ENCODE results near the gene RAD18.

The RAD18 gene

DNA sequence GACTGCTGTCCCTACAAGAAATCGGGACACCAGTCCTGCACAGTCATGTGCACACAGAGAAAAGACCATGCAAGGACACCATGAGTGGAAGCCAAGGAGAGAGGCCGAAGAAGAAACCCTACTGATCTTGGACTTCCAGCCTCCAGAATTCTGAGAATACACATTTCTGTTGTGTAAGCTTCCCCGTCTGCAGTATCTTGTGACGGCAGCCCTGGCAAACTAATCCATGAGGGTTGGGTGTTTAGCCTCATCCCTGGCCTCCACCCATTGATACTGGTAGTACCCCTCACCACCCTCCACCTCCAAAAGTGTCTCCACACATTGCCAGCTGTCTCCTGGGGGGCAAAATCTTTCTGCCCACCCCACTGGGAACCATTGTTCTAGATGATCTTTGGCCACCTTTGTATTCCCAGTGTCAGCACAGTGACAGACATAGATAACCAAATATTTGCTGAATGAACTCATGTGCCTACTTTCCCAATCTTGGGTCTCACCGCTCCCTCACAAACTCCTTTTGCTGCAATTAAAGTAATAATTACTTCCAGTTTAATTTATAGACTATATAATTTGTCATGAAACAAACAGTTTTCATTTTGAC is 83.8 kb downstream of the RAD18 start:
- Histone ChIP-seq H3K9ac (ENCODE audit: low read depth, low read length) (no peak overlapping the region), H3K27me3 (ENCODE audit: insufficient read depth, low read length) (no peaks in the 10 kb centered on the region), H3K9me3 (ENCODE audit: insufficient read depth, low read depth, low read length) (peaks cover 5% of the 10 kb centered on the region; the same call in 1 of the 2 replicates), H3K4me3 (ENCODE audit: low read length) (no peak overlapping the region), H3K36me3 (ENCODE audit: insufficient read depth, low read length) (peaks cover 37% of the 10 kb centered on the region), H3K4me1 (ENCODE audit: insufficient read depth, low read length) (peaks cover 16% of the 10 kb centered on the region), H3K27ac (ENCODE audit: low read depth, low read length) (no peak overlapping the region)
- WGBS: 87% methylated on average over 5 of the region's 5 CpGs

DNA sequence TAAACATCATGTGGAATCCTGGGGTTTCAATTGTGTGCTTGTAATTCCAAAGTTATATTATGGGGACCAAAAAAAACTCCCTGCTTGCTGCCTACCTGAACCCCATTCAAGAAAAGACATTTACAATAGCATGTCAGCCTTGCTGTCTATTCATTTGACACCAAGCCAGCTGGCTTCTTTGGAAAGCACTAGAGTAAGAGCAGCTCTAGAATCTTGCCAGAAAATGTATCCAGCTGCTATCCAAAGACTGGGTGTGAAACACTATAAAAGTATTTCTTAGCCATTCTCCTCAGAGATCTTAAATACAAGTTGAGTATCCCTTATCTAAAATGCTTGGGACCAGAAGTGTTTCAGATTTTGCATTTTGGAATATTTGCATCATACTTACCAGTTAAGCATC is 87.4 kb downstream of the RAD18 start:
- Histone ChIP-seq H3K9ac (ENCODE audit: low read depth, low read length) (no peak overlapping the region), H3K27me3 (ENCODE audit: insufficient read depth, low read length) (no peaks in the 10 kb centered on the region), H3K4me1 (ENCODE audit: insufficient read depth, low read length) (no peaks in the 10 kb centered on the region), H3K36me3 (ENCODE audit: insufficient read depth, low read length) (peaks cover 29% of the 10 kb centered on the region), H3K9me3 (ENCODE audit: insufficient read depth, low read depth, low read length) (no peaks in the 10 kb centered on the region), H3K27ac (ENCODE audit: low read depth, low read length) (no peak overlapping the region), H3K4me3 (ENCODE audit: low read length) (no peak overlapping the region)

DNA sequence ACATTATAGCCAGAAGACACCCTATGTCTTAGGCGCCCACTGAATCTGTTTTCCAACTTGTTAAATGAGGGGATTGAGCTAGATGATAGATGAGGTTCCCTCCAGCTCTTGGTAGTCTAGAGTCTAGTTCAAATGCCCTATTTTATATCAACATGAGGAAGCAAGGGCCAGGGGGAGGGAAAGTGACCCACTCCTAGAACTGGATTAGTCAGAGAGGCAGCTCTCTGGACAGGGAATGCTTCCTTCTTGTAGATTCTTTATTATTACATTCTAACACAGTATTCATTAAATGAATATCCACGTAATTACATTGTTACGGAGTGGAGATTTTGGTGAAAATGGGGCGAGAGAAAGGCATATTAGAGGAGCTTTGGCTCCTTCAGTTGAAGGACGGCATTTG is 89.5 kb downstream of the RAD18 start:
- Histone ChIP-seq H3K4me1 (ENCODE audit: insufficient read depth, low read length) (peaks cover 10% of the 10 kb centered on the region), H3K36me3 (ENCODE audit: insufficient read depth, low read length) (peaks cover 12% of the 10 kb centered on the region), H3K9ac (ENCODE audit: low read depth, low read length) (no peak overlapping the region), H3K9me3 (ENCODE audit: insufficient read depth, low read depth, low read length) (no peaks in the 10 kb centered on the region), H3K27ac (ENCODE audit: low read depth, low read length) (no peak overlapping the region), H3K4me3 (ENCODE audit: low read length) (no peak overlapping the region), H3K27me3 (ENCODE audit: insufficient read depth, low read length) (no peaks in the 10 kb centered on the region)
- 96% methylated on average over 5 of the region's 5 CpGs for WGBS

DNA sequence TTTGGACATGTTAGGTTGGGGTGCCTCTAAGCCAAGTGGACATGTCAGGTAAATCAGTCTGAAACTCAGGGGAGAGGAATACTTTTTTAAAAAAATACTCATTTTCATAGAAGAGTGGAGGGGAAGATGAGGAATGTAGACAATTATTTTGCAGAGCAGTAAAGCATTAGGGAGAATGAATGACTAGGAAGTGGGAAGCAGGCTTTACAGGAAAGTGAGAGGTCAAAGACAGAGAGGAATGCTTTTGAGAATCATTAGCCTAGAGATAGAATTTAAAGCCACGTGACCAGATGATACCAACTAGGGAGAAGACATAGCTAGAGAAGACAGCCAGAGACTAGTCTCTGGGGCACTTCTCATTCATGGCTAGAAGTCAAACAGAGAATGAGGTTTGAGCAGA is 91.0 kb downstream of the RAD18 start:
- Histone ChIP-seq H3K4me1 (ENCODE audit: insufficient read depth, low read length) (peaks cover 14% of the 10 kb centered on the region), H3K27ac (ENCODE audit: low read depth, low read length) (no peak overlapping the region), H3K9me3 (ENCODE audit: insufficient read depth, low read depth, low read length) (no peaks in the 10 kb centered on the region), H3K9ac (ENCODE audit: low read depth, low read length) (no peak overlapping the region), H3K36me3 (ENCODE audit: insufficient read depth, low read length) (peaks cover 9% of the 10 kb centered on the region), H3K4me3 (ENCODE audit: low read length) (no peak overlapping the region), H3K27me3 (ENCODE audit: insufficient read depth, low read length) (no peaks in the 10 kb centered on the region)
- WGBS: 79% methylated on average over 1 of the region's 1 CpG

DNA sequence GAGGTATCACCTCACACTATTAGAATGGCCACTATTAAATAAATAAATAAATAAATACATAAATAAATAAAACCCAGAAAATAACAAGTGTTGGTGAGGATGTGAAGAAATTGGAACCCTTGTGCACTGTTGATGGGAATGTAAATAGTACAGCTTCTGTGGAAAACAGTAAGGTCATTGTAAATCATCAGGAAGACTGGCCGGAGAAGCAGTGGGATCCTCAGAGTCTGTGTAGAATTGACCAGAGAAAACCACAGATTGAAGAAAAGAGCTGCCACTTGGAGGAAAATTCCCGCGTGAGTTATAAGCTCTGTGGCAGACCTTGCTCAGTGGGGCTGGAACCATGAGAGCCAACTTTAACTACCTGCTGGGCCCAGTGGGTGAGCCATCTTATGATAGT is 92.0 kb downstream of the RAD18 start:
- Histone ChIP-seq H3K9me3 (ENCODE audit: insufficient read depth, low read depth, low read length) (no peaks in the 10 kb centered on the region), H3K4me1 (ENCODE audit: insufficient read depth, low read length) (peaks cover 14% of the 10 kb centered on the region), H3K27me3 (ENCODE audit: insufficient read depth, low read length) (no peaks in the 10 kb centered on the region), H3K9ac (ENCODE audit: low read depth, low read length) (no peak overlapping the region), H3K36me3 (ENCODE audit: insufficient read depth, low read length) (no peaks in the 10 kb centered on the region), H3K4me3 (ENCODE audit: low read length) (no peak overlapping the region), H3K27ac (ENCODE audit: low read depth, low read length) (no peak overlapping the region)
- 93% methylated on average over 3 of the region's 3 CpGs for WGBS

DNA sequence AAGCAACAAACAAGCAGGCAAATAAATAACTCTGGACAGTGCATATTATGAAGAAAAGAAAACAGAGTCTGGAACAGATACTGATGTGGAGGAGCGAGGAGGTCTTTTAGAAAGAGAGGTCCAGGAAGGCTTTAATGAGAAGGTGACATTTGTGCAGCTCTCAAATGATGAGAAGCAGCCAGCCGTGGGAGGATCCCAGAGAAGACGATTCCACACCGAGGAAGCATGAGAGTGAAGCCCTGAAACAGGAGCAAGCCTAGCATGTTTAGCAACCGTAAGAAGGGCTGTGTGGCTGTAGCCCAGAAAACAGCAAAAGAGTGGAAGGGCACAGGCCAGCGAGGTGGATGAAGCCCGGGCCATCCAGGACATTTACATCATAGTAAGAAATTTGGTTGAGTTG is 93.1 kb downstream of the RAD18 start:
- H3K27ac ChIP-seq (ENCODE audit: low read depth, low read length): no peak overlapping the region
- no peaks in the 10 kb centered on the region for H3K27me3 ChIP-seq (ENCODE audit: insufficient read depth, low read length)
- peaks cover 14% of the 10 kb centered on the region for H3K4me1 ChIP-seq (ENCODE audit: insufficient read depth, low read length)
- H3K9ac ChIP-seq (ENCODE audit: low read depth, low read length): no peak overlapping the region
- 94% methylated on average over 7 of the region's 7 CpGs for WGBS
- H3K9me3 ChIP-seq (ENCODE audit: insufficient read depth, low read depth, low read length): no peaks in the 10 kb centered on the region
- H3K36me3 ChIP-seq (ENCODE audit: insufficient read depth, low read length): no peaks in the 10 kb centered on the region
- H3K4me3 ChIP-seq (ENCODE audit: low read length): no peak overlapping the region

DNA sequence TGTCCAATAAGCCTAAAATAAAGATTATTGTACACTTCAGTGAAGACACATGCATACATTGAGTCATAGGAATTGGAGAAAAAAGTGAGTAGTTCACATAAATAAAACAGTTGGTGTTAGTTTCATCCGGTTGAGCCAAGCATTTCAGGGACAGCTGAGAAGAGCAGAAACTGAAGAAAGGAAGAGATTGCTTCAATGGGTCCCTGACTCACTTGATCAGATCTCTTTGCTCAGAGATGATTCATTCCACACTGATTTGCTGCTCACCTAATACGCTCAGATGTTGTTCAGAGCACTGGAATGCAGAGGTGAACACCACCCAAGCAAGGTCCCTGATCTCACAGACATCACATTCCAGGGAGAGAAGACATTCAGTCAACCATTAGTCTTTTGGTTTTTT is 93.7 kb downstream of the RAD18 start:
- Histone ChIP-seq H3K4me1 (ENCODE audit: insufficient read depth, low read length) (peaks cover 14% of the 10 kb centered on the region), H3K36me3 (ENCODE audit: insufficient read depth, low read length) (no peaks in the 10 kb centered on the region)

DNA sequence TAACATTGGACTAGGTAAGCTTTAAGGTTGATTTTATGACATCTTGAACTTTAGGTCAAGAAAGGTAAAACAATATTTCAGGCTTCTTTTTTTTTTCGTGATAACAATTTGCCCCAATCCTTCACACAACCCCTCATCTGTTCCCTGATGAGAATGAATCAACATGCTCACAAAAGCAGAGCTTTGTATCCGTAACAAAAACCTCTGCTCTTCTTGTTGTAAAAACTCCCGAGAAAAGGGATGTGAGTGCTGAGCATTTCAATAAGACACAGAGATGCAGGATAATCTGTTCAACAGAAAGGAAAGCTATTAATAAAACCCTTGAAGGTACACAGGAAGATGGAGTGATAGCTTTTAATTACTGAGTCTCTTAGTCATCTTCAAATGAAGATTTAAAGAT is 94.3 kb downstream of the RAD18 start:
- Histone ChIP-seq H3K9ac (ENCODE audit: low read depth, low read length) (no peak overlapping the region), H3K27ac (ENCODE audit: low read depth, low read length) (peak overlapping the region; percentile 26; the same call in 1 of the 2 replicates), H3K4me3 (ENCODE audit: low read length) (no peak overlapping the region)

More for the DNA sequence above, 93.7 kb downstream of the RAD18 start:
- Histone ChIP-seq H3K27ac (ENCODE audit: low read depth, low read length) (no peak overlapping the region), H3K4me3 (ENCODE audit: low read length) (no peak overlapping the region), H3K9ac (ENCODE audit: low read depth, low read length) (no peak overlapping the region), H3K27me3 (ENCODE audit: insufficient read depth, low read length) (no peaks in the 10 kb centered on the region), H3K9me3 (ENCODE audit: insufficient read depth, low read depth, low read length) (no peaks in the 10 kb centered on the region)
- 91% methylated on average over 2 of the region's 2 CpGs for WGBS

DNA sequence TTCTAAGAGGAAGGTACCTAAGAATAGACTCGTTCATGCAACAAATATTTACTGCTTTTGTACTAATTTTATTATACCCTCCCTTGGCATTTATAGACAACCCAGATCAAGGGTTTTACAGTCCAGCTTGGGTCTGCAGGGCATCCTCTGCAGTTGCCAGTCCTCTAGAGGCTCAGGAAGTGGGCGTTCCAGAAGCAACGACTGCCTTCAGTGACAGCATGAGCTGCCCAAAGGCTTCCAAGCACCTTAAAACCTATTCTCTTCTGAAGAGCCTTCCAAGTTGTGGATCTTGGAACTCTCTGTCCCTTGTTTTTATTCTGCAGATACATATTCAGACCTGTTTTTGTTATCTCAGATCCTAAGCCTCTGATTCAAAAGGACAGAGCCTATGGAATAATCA is 95.6 kb downstream of the RAD18 start:
- Histone ChIP-seq H3K27ac (ENCODE audit: low read depth, low read length) (no peak overlapping the region), H3K4me3 (ENCODE audit: low read length) (no peak overlapping the region), H3K9ac (ENCODE audit: low read depth, low read length) (no peak overlapping the region), H3K36me3 (ENCODE audit: insufficient read depth, low read length) (no peaks in the 10 kb centered on the region), H3K4me1 (ENCODE audit: insufficient read depth, low read length) (peaks cover 14% of the 10 kb centered on the region), H3K9me3 (ENCODE audit: insufficient read depth, low read depth, low read length) (no peaks in the 10 kb centered on the region), H3K27me3 (ENCODE audit: insufficient read depth, low read length) (no peaks in the 10 kb centered on the region)
- 90% methylated on average over 3 of the region's 3 CpGs for WGBS

More for the DNA sequence above, 94.3 kb downstream of the RAD18 start:
- no peaks in the 10 kb centered on the region for H3K27me3 ChIP-seq (ENCODE audit: insufficient read depth, low read length)
- H3K4me1 ChIP-seq (ENCODE audit: insufficient read depth, low read length): peaks cover 14% of the 10 kb centered on the region
- H3K36me3 ChIP-seq (ENCODE audit: insufficient read depth, low read length): no peaks in the 10 kb centered on the region
- no peaks in the 10 kb centered on the region for H3K9me3 ChIP-seq (ENCODE audit: insufficient read depth, low read depth, low read length)
- 85% methylated on average over 3 of the region's 3 CpGs for WGBS

DNA sequence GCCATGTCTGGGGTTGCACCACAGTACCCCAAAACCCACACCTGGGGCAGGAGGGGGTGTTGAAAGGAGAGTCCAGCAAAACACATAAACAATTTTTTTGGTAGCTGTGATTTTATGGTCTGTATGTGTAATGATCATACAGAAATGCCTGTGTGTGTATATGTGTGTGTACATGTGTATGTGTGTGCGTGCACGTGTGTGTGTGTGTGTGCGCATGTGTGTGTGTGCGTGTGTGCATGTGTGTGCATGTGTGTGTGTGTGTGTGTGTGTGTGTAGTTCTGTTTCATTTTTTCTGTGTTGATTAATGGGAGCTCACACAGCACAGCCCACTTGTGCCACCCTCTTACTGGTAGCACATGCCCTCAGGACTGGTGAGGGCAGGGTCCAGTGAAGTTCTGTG is 97.6 kb downstream of the RAD18 start:
- Histone ChIP-seq H3K36me3 (ENCODE audit: insufficient read depth, low read length) (no peaks in the 10 kb centered on the region), H3K9ac (ENCODE audit: low read depth, low read length) (no peak overlapping the region), H3K9me3 (ENCODE audit: insufficient read depth, low read depth, low read length) (no peaks in the 10 kb centered on the region), H3K27ac (ENCODE audit: low read depth, low read length) (no peak overlapping the region), H3K4me1 (ENCODE audit: insufficient read depth, low read length) (peaks cover 14% of the 10 kb centered on the region), H3K4me3 (ENCODE audit: low read length) (no peak overlapping the region), H3K27me3 (ENCODE audit: insufficient read depth, low read length) (no peaks in the 10 kb centered on the region)
- WGBS: 88% methylated on average over 4 of the region's 4 CpGs

DNA sequence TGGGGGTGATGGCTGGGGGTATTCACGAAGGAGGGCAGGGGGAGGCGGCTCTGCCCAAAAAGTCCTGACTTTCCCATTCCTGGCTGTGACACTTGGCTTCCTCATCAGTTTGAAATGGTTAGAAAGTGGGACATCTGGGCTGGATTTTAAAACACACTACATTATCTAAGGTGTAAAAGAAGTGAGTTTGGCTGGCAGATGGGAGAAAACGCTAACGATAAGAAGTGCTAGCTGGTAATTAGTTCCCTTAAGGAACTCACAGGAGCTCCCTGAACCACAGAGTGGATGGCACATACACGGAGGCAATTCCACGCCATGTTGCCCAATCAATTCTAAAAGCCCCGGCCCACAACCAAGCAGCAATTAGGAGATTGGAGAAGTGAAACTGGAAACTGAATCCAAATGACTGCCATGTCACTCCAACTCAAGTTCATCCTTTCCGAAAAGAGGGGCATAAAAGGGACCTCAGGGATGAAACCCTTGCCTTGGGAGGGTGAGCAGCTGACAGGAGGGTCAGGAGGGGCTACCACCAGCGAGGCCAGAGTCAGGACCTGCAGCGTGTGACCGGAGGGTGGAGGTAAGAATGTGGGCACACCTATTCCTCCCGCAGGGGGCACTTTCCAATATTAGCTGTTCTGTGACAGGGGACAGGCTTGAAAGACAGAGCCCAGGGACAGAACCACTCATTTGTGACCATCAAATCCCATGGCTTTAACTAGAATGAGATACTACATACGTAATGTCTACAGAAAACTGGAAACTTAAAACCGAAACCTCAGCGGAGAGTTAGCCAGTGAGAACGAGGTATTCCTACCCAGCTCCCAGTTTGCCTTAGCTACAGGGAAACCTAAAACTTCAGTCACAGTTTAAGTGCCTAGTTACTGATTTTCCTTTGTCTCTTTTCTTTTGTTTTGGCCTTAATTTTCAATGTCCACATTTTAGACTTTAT is 98.6 kb downstream of the RAD18 start:
- Histone ChIP-seq H3K4me1 (ENCODE audit: insufficient read depth, low read length) (peaks cover 13% of the 10 kb centered on the region), H3K9ac (ENCODE audit: low read depth, low read length) (no peak overlapping the region), H3K27me3 (ENCODE audit: insufficient read depth, low read length) (no peaks in the 10 kb centered on the region), H3K36me3 (ENCODE audit: insufficient read depth, low read length) (no peaks in the 10 kb centered on the region), H3K27ac (ENCODE audit: low read depth, low read length) (no peak overlapping the region), H3K4me3 (ENCODE audit: low read length) (no peak overlapping the region), H3K9me3 (ENCODE audit: insufficient read depth, low read depth, low read length) (no peaks in the 10 kb centered on the region)
- WGBS: 92% methylated on average over 16 of the region's 16 CpGs

Data from HUES64 (cell line).